ENCODE results near the gene TMEM212.
"Not testable (repeated sequence)": the region's sequence is repeated elsewhere in the genome, so short reads cannot be mapped to it uniquely, and the experiment has no call there.

Gene TMEM212

GRCh38 chr3:171813278-171813896 lies 29.8 kb upstream of the TMEM212 start:
- DNase-seq = peak; percentile 52

- DNase-seq = peak; percentile 99
Measured at GRCh38 chr3:171813897-171814460, 29.2 kb upstream of the TMEM212 start.

GRCh38 chr3:171814662-171815061 lies 28.5 kb upstream of the TMEM212 start:
- DNase-seq = not testable (repeated sequence)

GRCh38 chr3:171815973-171816595 lies 27.1 kb upstream of the TMEM212 start:
- no peak for DNase-seq

- DNase-seq = no peak
Measured at GRCh38 chr3:171817074-171817800, 25.9 kb upstream of the TMEM212 start.

GRCh38 chr3:171821044-171821443 lies 22.1 kb upstream of the TMEM212 start:
- no peak for DNase-seq

GRCh38 chr3:171821778-171822358 lies 21.3 kb upstream of the TMEM212 start:
- DNase-seq = no peak

GRCh38 chr3:171822431-171823106 lies 20.6 kb upstream of the TMEM212 start:
- DNase-seq = no peak

GRCh38 chr3:171824116-171824515 lies 19.0 kb upstream of the TMEM212 start:
- peak; percentile 31 for DNase-seq

- no peak for DNase-seq
Measured at GRCh38 chr3:171824824-171825221, 18.3 kb upstream of the TMEM212 start.

GRCh38 chr3:171825222-171825828 lies 17.8 kb upstream of the TMEM212 start:
- DNase-seq = no peak

- no peak for DNase-seq
Measured at GRCh38 chr3:171827385-171827784, 15.8 kb upstream of the TMEM212 start.

GRCh38 chr3:171827836-171828458 lies 15.2 kb upstream of the TMEM212 start:
- DNase-seq = no peak

- peak; percentile 79 for DNase-seq
Measured at GRCh38 chr3:171828902-171829770, 14.0 kb upstream of the TMEM212 start.

- DNase-seq = peak; percentile 24
Measured at GRCh38 chr3:171829841-171830517, 13.2 kb upstream of the TMEM212 start.

- DNase-seq = no peak
Measured at GRCh38 chr3:171830518-171830875, 12.7 kb upstream of the TMEM212 start.

- no peak for DNase-seq
Measured at GRCh38 chr3:171831936-171832335, 11.2 kb upstream of the TMEM212 start.

- no peak for DNase-seq
Measured at GRCh38 chr3:171832989-171833388, 10.2 kb upstream of the TMEM212 start.

GRCh38 chr3:171833789-171834460 lies 9.2 kb upstream of the TMEM212 start:
- peak; percentile 51 for DNase-seq

- DNase-seq = no peak
Measured at GRCh38 chr3:171834461-171834801, 8.7 kb upstream of the TMEM212 start.
